BE2C (cell line): ENCODE results near the gene RPL9.
"Not testable (repeated sequence)": the region's sequence is repeated elsewhere in the genome, so short reads cannot be mapped to it uniquely, and the experiment has no call there.

Source experiments
- DNase-seq: peaks from one replicate; pipeline ENCODE4 v3.0.0-alpha.2; 2020
- H3K27me3 ChIP-seq: fragments of 250-450 bp; sonication (Bioruptor Pico); 2 replicates; pipeline ENCODE4 v1.5.1; 2020; ENCODE audit warnings: mild to moderate bottlenecking
- H3K36me3 ChIP-seq: fragments of 250-450 bp; sonication (Bioruptor Pico); 2 replicates; pipeline ENCODE4 v1.5.1; 2020; ENCODE audit warnings: mild to moderate bottlenecking
- H3K4me1 ChIP-seq: fragments of 250-450 bp; sonication (Bioruptor Pico); 2 replicates; pipeline ENCODE4 v1.5.1; 2020
- H3K4me3 ChIP-seq: 2 replicates; pipeline ENCODE4 v1.5.1; 2011; ENCODE audit warnings: low read depth, low read length
- H3K9me3 ChIP-seq: fragments of 250-450 bp; sonication (Bioruptor Pico); 2 replicates; pipeline ENCODE4 v1.5.1; 2020
- TF ChIP-seq, protein P1 (sequence below): IDR thresholded peaks from 2 replicates; pipeline ENCODE4 v1.5.1; 2012; ENCODE audit warnings: mild to moderate bottlenecking, low read depth, low read length

RPL9 gene

DNA sequence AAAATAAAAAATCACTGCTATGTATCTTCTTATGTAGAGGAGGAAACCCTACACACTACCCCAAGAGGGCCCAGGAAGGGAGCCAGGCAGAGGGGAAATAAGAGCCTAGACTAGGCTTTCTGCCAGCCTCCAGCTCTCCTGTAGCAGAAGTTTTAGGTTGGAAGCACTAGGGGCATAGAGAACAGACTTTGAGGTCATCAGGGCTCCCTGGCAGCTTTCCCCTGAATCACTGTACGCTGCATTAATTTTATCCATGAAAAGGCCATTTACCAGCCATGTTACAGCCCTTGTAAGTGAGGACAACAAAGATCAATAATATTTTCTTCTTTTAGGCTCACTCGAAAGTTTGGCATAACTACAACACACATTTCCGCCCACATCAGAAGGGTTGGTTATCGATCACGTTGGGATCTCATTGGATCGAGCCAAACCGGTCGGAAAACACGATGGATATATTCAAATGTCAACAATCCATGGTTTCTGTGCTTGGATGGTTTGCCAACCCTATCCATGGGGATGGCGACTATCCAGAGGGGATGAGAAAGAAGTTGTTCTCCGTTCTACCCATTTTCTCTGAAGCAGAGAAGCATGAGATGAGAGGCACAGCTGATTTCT lies 24.7 kb downstream of the RPL9 start:
- Histone ChIP-seq H3K4me3 (no peak overlapping the region), H3K9me3 (no peaks in the 10 kb centered on the region), H3K27me3 (no peaks in the 10 kb centered on the region), H3K36me3 (no peaks in the 10 kb centered on the region), H3K4me1 (no peaks in the 10 kb centered on the region)
- no peak for DNase-seq
- TF ChIP-seq, protein P1, sequence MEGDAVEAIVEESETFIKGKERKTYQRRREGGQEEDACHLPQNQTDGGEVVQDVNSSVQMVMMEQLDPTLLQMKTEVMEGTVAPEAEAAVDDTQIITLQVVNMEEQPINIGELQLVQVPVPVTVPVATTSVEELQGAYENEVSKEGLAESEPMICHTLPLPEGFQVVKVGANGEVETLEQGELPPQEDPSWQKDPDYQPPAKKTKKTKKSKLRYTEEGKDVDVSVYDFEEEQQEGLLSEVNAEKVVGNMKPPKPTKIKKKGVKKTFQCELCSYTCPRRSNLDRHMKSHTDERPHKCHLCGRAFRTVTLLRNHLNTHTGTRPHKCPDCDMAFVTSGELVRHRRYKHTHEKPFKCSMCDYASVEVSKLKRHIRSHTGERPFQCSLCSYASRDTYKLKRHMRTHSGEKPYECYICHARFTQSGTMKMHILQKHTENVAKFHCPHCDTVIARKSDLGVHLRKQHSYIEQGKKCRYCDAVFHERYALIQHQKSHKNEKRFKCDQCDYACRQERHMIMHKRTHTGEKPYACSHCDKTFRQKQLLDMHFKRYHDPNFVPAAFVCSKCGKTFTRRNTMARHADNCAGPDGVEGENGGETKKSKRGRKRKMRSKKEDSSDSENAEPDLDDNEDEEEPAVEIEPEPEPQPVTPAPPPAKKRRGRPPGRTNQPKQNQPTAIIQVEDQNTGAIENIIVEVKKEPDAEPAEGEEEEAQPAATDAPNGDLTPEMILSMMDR, result no peak

DNA sequence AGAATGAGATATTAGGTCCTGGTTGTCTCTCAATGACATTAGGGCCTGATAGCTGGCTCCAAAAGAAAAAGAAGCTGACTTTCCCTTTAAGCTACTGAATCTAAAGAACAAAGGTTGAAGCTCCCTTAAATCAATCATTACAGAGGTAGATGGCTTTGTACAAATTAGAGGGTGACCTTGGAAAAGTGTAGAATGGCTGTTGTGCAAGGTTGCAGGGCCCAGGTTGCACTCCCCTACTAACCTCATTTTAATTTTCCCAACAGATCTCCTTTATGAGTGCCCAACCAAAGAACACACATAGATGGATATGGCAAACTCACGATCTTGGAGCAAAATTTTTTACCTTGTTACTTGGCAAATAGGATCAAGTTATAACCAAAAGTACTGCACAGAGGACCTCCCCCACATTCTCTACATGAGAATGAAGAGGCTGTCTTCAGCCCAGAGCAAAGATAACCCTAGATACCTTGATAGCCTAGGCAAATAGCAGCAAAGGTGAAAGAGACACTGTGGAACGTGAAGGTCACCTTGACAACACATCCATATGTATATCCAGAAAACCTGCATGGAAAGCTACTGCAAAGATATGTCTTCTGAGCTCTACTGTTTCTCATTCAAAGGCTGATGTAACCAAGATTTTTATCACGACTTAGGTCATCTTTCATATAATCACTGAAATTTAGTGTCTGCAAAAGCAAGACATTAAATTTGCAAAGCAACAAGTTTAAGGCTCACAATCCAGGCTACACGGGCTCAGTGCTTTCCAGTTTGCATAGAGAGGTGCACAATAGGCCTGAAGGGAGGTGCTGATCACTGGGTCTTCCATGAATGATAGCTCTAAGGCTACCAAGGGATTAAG lies 29.0 kb downstream of the RPL9 start:
- TF ChIP-seq, protein P1, result no peak
- H3K4me3 ChIP-seq, result no peak overlapping the region
- DNase-seq, result no peak
- H3K36me3 ChIP-seq, result no peaks in the 10 kb centered on the region
- no peaks in the 10 kb centered on the region for H3K27me3 ChIP-seq
- H3K9me3 ChIP-seq, result no peaks in the 10 kb centered on the region
- H3K4me1 ChIP-seq, result no peaks in the 10 kb centered on the region

- H3K36me3 ChIP-seq, result no peaks in the 10 kb centered on the region
- TF ChIP-seq, protein P1, result no peak
- DNase-seq, result no peak
- H3K4me3 ChIP-seq, result no peak overlapping the region
- H3K27me3 ChIP-seq, result no peaks in the 10 kb centered on the region
- no peaks in the 10 kb centered on the region for H3K9me3 ChIP-seq
- H3K4me1 ChIP-seq, result no peaks in the 10 kb centered on the region
These were observed 31.1 kb downstream of the RPL9 start for GRCh38 chr4:39427520-39428114.

DNA sequence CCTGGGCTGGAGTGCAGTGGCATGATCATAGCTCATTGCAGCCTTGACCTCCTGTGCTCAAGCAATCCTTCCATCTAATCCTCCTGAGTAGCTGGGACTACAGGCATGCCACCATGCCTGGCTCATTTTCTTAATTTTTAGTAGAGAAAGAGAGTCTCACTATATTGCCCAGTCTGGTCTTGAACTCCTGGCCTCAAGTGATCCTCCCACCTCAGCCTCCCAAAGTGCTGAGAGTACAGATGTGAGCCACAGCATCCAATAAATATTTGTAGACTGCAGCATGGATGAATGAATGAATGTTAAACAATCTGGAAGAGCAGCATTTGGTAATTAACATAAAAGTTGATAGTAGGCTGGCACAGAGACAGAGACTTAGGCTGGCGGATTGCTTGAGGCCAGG lies 32.0 kb downstream of the RPL9 start:
- no peak for DNase-seq
- H3K36me3 ChIP-seq, result no peaks in the 10 kb centered on the region
- H3K4me1 ChIP-seq, result no peaks in the 10 kb centered on the region
- H3K27me3 ChIP-seq, result no peaks in the 10 kb centered on the region
- TF ChIP-seq, protein P1, result no peak
- H3K9me3 ChIP-seq, result no peaks in the 10 kb centered on the region
- no peak overlapping the region for H3K4me3 ChIP-seq

DNA sequence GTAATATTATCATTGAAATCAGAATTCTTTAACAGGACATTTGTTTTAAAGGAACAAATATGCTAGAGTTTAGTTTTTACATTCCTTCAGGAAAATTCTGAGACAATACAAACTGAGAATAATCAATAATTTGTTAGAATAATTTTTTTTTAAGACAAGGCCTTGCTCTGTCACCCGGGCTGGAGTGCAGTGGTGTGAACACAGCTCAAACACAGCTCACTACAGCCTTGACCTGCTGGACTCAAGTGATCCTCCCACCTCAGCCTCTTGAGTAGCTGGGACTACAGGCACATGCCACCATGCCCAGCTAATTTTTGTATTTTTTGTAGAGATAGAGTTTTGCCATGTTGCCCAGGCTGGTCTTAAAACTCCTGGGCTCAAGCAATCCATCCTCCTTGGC lies 33.4 kb downstream of the RPL9 start:
- H3K4me3 ChIP-seq, DNase-seq, H3K9me3 ChIP-seq, H3K36me3 ChIP-seq, H3K27me3 ChIP-seq, H3K4me1 ChIP-seq: not testable (repeated sequence)

GRCh38 chr4:39422247-39422646 lies 36.5 kb downstream of the RPL9 start:
- no peaks in the 10 kb centered on the region for H3K36me3 ChIP-seq
- no peaks in the 10 kb centered on the region for H3K4me1 ChIP-seq
- H3K27me3 ChIP-seq, result no peaks in the 10 kb centered on the region
- TF ChIP-seq, protein P1, result no peak
- H3K9me3 ChIP-seq, result no peaks in the 10 kb centered on the region
- no peak for DNase-seq
- H3K4me3 ChIP-seq, result no peak overlapping the region
